Muscle layer of duodenum (tissue), 2 donors: ENCODE measurements around the gene ARHGEF6.
"Not testable (repeated sequence)": the region's sequence is repeated elsewhere in the genome, so short reads cannot be mapped to it uniquely, and the experiment has no call there.

Experiments
- H3K27ac ChIP-seq: one replicate; pipeline ENCODE4 v1.7.0; 2013; ENCODE audit warnings: mild to moderate bottlenecking, low read length
- H3K27me3 ChIP-seq: one replicate; pipeline ENCODE4 v1.7.0; 2013; ENCODE audit warnings: low read depth, mild to moderate bottlenecking, control low read depth, low read length
- H3K36me3 ChIP-seq, 2 donors: one replicate each; pipeline ENCODE4 v1.7.0; 2013; ENCODE audit warnings: low read length in 2 of 2, control low read depth in 1 of 2, mild to moderate bottlenecking in 1 of 2; ENCODE audit not compliant: insufficient read depth in 2 of 2, control insufficient read depth in 1 of 2
- H3K4me1 ChIP-seq, 2 donors: one replicate each; pipeline ENCODE4 v1.7.0; 2013; ENCODE audit warnings: low read length in 2 of 2, mild to moderate bottlenecking in 2 of 2, control low read depth in 1 of 2, moderate library complexity in 1 of 2; ENCODE audit not compliant: insufficient read depth in 2 of 2, control insufficient read depth in 1 of 2
- H3K4me3 ChIP-seq, 2 donors: one replicate each; pipeline ENCODE4 v1.7.0; 2013; ENCODE audit warnings: low read length in 2 of 2, low read depth in 1 of 2, mild to moderate bottlenecking in 1 of 2
- H3K9me3 ChIP-seq, 2 donors: one replicate each; pipeline ENCODE4 v1.7.0; 2013; ENCODE audit warnings: low read length in 2 of 2, control low read depth in 1 of 2, mild to moderate bottlenecking in 1 of 2; ENCODE audit not compliant: control insufficient read depth in 1 of 2
- donor health status: healthy.

Gene ARHGEF6

DNA sequence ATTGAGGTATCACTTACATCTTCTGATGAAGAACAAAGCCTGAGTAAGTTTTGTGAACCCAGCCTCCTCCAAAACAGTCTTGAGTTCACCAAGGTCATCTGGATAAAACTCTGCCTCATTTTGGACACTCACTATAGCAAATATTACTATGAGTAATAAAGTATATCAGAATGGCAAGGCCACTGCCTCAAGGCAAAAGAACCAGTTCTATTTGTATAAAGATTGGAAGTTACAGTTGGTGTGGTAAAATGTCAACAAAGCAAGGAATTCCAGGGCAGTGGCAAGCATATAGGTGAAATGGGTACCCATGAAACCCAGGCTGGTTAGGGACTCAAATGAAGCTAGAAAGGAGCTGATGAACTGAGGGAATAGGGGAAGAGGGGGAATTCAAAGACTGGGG, 2.4 kb upstream of the ARHGEF6 start:
- H3K27ac ChIP-seq: no peak overlapping the region
- H3K4me3 ChIP-seq: no peak overlapping the region
- H3K27me3 ChIP-seq: no peaks in the 10 kb centered on the region
- H3K4me1 ChIP-seq: peaks cover 0 to 5% of the 10 kb centered on the region in 2 donors
- H3K36me3 ChIP-seq: no peaks in the 10 kb centered on the region
- no peaks in the 10 kb centered on the region for H3K9me3 ChIP-seq

- Histone ChIP-seq H3K27me3 (no peaks in the 10 kb centered on the region), H3K27ac (peak overlapping the region; percentile 67), H3K4me1 (peaks cover 0 to 5% of the 10 kb centered on the region in 2 donors), H3K36me3 (no peaks in the 10 kb centered on the region), H3K4me3 (peak overlapping the region; percentile 51 to 58), H3K9me3 (no peaks in the 10 kb centered on the region)
Measured at GRCh38 chrX:136781180-136781797, 557 bp upstream of the ARHGEF6 start.

DNA sequence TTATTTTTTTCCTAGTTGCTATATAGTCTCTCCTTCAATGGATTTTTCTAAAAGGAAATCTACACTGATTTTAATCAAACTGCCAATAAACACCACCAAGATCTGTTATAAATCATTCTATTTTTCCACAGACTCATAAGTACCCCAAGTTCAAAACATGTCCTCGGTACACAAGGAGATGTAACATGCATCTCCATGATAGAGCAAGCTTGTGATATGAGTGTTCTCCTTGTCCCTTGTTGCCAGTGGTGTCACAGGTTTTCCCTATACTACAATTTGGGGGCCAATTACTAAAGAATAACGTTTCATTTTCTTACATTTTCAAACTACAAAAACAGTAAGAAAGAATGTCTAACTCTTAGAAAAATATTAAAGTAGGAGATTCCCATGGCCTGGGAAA, 491 bp downstream of the ARHGEF6 start:
- no peaks in the 10 kb centered on the region for H3K9me3 ChIP-seq
- H3K4me1 ChIP-seq: peaks cover 0 to 5% of the 10 kb centered on the region in 2 donors
- no peaks in the 10 kb centered on the region for H3K36me3 ChIP-seq
- no peaks in the 10 kb centered on the region for H3K27me3 ChIP-seq
- peak overlapping the region; percentile 67 for H3K27ac ChIP-seq
- peak overlapping the region; percentile 51 to 58 for H3K4me3 ChIP-seq

DNA sequence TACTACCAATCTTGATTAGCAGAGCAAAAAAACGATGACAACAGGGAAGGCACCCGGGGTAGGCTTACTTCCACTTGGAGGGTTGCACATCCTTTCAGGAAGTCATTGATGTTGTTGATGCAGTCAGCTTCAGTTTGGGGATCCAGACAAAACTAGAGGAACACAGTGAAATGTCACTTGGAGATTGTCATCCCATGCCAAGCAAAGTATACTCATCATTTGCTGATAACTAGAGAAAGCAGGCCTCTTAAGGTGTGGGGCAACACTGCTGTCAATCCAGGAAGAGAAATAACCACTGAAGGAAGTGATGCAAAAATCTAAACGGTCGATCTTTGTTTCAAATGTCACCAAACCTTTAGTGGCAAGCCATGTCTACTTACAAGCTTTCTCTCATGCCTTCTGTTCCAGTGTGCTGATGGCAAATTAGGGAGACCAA, 1.4 kb downstream of the ARHGEF6 start:
- Histone ChIP-seq H3K9me3 (no peaks in the 10 kb centered on the region), H3K27me3 (no peaks in the 10 kb centered on the region), H3K27ac (peak overlapping the region; percentile 67), H3K36me3 (no peaks in the 10 kb centered on the region), H3K4me3 (peak overlapping the region; percentile 51 to 58), H3K4me1 (peaks cover 0 to 5% of the 10 kb centered on the region in 2 donors)

GRCh38 chrX:136778916-136779315, 1.8 kb downstream of the ARHGEF6 start:
- Histone ChIP-seq H3K36me3 (no peaks in the 10 kb centered on the region), H3K27me3 (no peaks in the 10 kb centered on the region), H3K9me3 (no peaks in the 10 kb centered on the region), H3K27ac (peak overlapping the region; percentile 67), H3K4me1 (peaks cover 0 to 5% of the 10 kb centered on the region in 2 donors), H3K4me3 (peak overlapping the region in 1 of 2 donors; percentile 51)

DNA sequence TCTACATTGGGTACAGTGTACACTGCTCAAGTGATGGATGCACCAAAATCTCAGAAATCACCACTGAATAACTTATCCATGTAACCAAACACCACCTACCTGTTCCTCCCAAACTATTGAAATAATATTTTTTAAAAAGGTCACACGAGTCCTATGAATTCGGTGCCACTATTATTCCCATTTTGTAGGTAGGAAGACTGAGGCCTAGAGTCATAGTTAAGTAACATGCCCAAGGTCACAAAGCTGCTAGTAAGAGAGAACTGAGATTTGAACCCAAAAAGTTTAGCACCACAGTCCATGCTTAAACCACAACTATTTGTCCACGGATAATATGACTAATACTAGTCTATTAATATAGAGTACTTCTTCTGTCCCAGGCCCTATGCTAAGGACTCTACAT, 2.7 kb downstream of the ARHGEF6 start:
- H3K9me3 ChIP-seq: no peaks in the 10 kb centered on the region
- no peaks in the 10 kb centered on the region for H3K27me3 ChIP-seq
- no peak overlapping the region for H3K4me3 ChIP-seq
- peaks cover 0 to 5% of the 10 kb centered on the region in 2 donors for H3K4me1 ChIP-seq
- no peaks in the 10 kb centered on the region for H3K36me3 ChIP-seq
- H3K27ac ChIP-seq: no peak overlapping the region

DNA sequence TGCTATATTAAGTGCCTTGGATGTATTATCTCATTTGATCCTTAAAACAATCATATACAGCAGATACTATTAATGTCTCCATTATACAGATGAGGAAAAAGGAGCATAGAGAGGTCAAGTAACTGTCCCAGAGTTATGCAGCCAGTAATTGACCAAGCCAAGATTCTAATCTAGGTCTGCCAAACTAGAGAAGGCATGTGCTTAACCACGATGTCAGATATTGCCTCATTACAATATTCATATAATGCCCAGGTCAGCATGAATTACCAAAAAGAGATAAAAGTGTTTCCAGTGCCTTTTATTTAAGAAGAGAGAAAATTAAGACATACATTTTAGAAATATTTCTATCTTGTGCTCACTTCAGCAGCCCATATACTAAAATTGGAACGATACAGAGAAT, 7.1 kb downstream of the ARHGEF6 start:
- no peaks in the 10 kb centered on the region for H3K27me3 ChIP-seq
- H3K9me3 ChIP-seq: no peaks in the 10 kb centered on the region
- H3K4me3 ChIP-seq: no peak overlapping the region
- no peaks in the 10 kb centered on the region for H3K4me1 ChIP-seq
- H3K27ac ChIP-seq: no peak overlapping the region
- no peaks in the 10 kb centered on the region for H3K36me3 ChIP-seq

- H3K36me3 ChIP-seq, H3K9me3 ChIP-seq, H3K27me3 ChIP-seq, H3K4me3 ChIP-seq, H3K27ac ChIP-seq, H3K4me1 ChIP-seq: not testable (repeated sequence)
Measured at GRCh38 chrX:136771869-136772268, 8.9 kb downstream of the ARHGEF6 start.

DNA sequence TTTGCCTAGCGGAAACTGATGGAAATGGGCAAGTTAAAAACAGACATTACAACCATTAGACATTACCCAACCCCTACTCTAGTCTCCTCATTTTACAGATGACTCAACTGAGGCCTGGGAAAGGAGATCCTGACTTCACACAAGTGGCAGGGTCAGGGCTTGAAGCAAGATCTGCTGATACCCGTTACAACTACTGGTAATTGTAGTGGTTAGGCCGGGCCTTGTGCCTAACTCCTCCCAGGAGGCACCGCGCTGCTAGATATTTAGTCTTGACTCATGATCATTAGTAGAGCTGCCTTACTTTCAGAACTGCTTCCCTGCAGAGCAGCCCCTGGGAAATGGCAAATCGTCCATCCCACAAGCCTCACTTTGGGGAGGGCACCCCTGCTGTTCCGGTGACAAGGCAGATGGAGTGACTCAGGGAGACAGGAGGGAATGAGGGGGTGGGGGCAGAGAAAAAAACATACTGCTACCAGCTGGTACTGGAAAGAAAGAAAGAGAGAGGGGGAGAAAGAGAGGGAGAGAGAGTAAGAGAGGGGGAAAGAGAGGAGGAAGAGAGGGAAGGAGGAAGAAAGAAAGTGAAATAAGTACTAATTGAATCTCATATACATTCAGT, 12.2 kb downstream of the ARHGEF6 start:
- Histone ChIP-seq H3K27me3 (no peaks in the 10 kb centered on the region), H3K36me3 (no peaks in the 10 kb centered on the region), H3K9me3 (no peaks in the 10 kb centered on the region), H3K27ac (peak overlapping the region; percentile 74), H3K4me1 (peaks cover 0 to 3% of the 10 kb centered on the region in 2 donors), H3K4me3 (peak overlapping the region in 1 of 2 donors; percentile 33)

GRCh38 chrX:136767104-136767941, 13.4 kb downstream of the ARHGEF6 start:
- Histone ChIP-seq H3K27ac (no peak overlapping the region), H3K9me3 (no peaks in the 10 kb centered on the region), H3K36me3 (no peaks in the 10 kb centered on the region), H3K27me3 (no peaks in the 10 kb centered on the region), H3K4me1 (peaks cover 0 to 3% of the 10 kb centered on the region in 2 donors), H3K4me3 (peak overlapping the region; percentile 55 to 78)

- Histone ChIP-seq H3K4me3 (peak overlapping the region; percentile 55 to 78), H3K27ac (no peak overlapping the region), H3K36me3 (no peaks in the 10 kb centered on the region)
Measured at GRCh38 chrX:136766785-136767103, 14.0 kb downstream of the ARHGEF6 start.

More at GRCh38 chrX:136766785-136767103, 14.0 kb downstream of the ARHGEF6 start:
- H3K27me3 ChIP-seq: no peaks in the 10 kb centered on the region
- H3K4me1 ChIP-seq: peaks cover 0 to 3% of the 10 kb centered on the region in 2 donors
- no peaks in the 10 kb centered on the region for H3K9me3 ChIP-seq
